ENCODE measurements around the gene HSPA12A. TPM values are rescaled to one million over a fixed set of nuclear protein-coding genes. Genes with fewer than 3 reads are reported as not detected.

HSPA12A gene
- total RNA-seq, 1 experiment from 2014 or later = 3.1 TPM

- ATAC-seq (no peak), DNase-seq (no peak)
- Histone ChIP-seq H3K4me2 (ENCODE audit: low read length) (no peak overlapping the region), H3K36me3 (ENCODE audit: low read depth, low read length) (no peaks in the 10 kb centered on the region), H3F3A (ENCODE audit: low read length, unreplicated experiment) (no peaks in the 10 kb centered on the region), H3K27me3 (ENCODE audit: low read length) (no peaks in the 10 kb centered on the region), H3K79me2 (ENCODE audit: low read length) (no peaks in the 10 kb centered on the region), H3K4me1 (ENCODE audit: insufficient read depth, low read length) (peaks cover 6% of the 10 kb centered on the region; the same call in 1 of the 2 replicates), H3K27ac (ENCODE audit: low read length) (no peak overlapping the region), H2AFZ (ENCODE audit: low read length) (no peak overlapping the region), H3K4me3 (ENCODE audit: low read length) (no peak overlapping the region), H3K9me3 (ENCODE audit: low read length) (no peaks in the 10 kb centered on the region), H4K20me1 (ENCODE audit: low read length) (no peaks in the 10 kb centered on the region), H3K9ac (ENCODE audit: low read length) (no peak overlapping the region), H3K9me2 (replicated peaks; ENCODE audit: low read length) (no peaks in the 10 kb centered on the region)
- no TSS peak for BruUV-seq (replicated peaks)
- TF ChIP-seq EZH2 (IDR thresholded peaks at IDR 0.05; ENCODE audit: low read length, unreplicated experiment) = no peak
- no peak for TF ChIP-seq CTCF (conservative IDR thresholded peaks at IDR 0.05; ENCODE audit: low read depth, low read length)
- no peak for TF ChIP-seq EZH2phosphoT487 (IDR thresholded peaks at IDR 0.05; ENCODE audit: borderline replicate concordance, low read length)
- intact Hi-C loops (cut with micrococcal nuclease) = no loop called here
- ChIA-PET POLR2A (ENCODE audit: unreplicated experiment) (no interaction called here), CTCF (no interaction called here)
Observed at GRCh38 chr10:116763440-116763839, 21.1 kb upstream of the HSPA12A start.

GRCh38 chr10:116761883-116762282 lies 19.5 kb upstream of the HSPA12A start:
- ChIA-PET CTCF (no interaction called here), POLR2A (ENCODE audit: unreplicated experiment) (no interaction called here)
- Histone ChIP-seq H3K9me3 (ENCODE audit: low read length) (no peaks in the 10 kb centered on the region), H3K4me2 (ENCODE audit: low read length) (no peak overlapping the region), H2AFZ (ENCODE audit: low read length) (no peak overlapping the region), H3K9me2 (replicated peaks; ENCODE audit: low read length) (no peaks in the 10 kb centered on the region), H3K9ac (ENCODE audit: low read length) (no peak overlapping the region), H3K36me3 (ENCODE audit: low read depth, low read length) (no peaks in the 10 kb centered on the region), H3K27me3 (ENCODE audit: low read length) (no peaks in the 10 kb centered on the region), H3F3A (ENCODE audit: low read length, unreplicated experiment) (no peaks in the 10 kb centered on the region), H4K20me1 (ENCODE audit: low read length) (no peaks in the 10 kb centered on the region), H3K79me2 (ENCODE audit: low read length) (no peaks in the 10 kb centered on the region), H3K27ac (ENCODE audit: low read length) (no peak overlapping the region), H3K4me3 (ENCODE audit: low read length) (no peak overlapping the region), H3K4me1 (ENCODE audit: insufficient read depth, low read length) (no peaks in the 10 kb centered on the region)
- no TSS peak for BruUV-seq (replicated peaks)
- ATAC-seq (no peak), DNase-seq (no peak)
- no peak for TF ChIP-seq EZH2phosphoT487 (IDR thresholded peaks at IDR 0.05; ENCODE audit: borderline replicate concordance, low read length)
- TF ChIP-seq EZH2 (IDR thresholded peaks at IDR 0.05; ENCODE audit: low read length, unreplicated experiment) = no peak
- TF ChIP-seq CTCF (conservative IDR thresholded peaks at IDR 0.05; ENCODE audit: low read depth, low read length) = no peak
- intact Hi-C loops (cut with micrococcal nuclease) = no loop called here

- ChIA-PET POLR2A (ENCODE audit: unreplicated experiment) (no interaction called here), CTCF (no interaction called here)
- TF ChIP-seq EZH2 (IDR thresholded peaks at IDR 0.05; ENCODE audit: low read length, unreplicated experiment) (no peak), CTCF (conservative IDR thresholded peaks at IDR 0.05; ENCODE audit: low read depth, low read length) (no peak), EZH2phosphoT487 (IDR thresholded peaks at IDR 0.05; ENCODE audit: borderline replicate concordance, low read length) (no peak)
- intact Hi-C loops (cut with micrococcal nuclease) = no loop called here
- H4K20me1 ChIP-seq (ENCODE audit: low read length) = no peaks in the 10 kb centered on the region
- no peak overlapping the region for H3K27ac ChIP-seq (ENCODE audit: low read length)
- H3K9me2 ChIP-seq (replicated peaks; ENCODE audit: low read length) = no peaks in the 10 kb centered on the region
- no peaks in the 10 kb centered on the region for H3F3A ChIP-seq (ENCODE audit: low read length, unreplicated experiment)
- no peak overlapping the region for H2AFZ ChIP-seq (ENCODE audit: low read length)
- no peaks in the 10 kb centered on the region for H3K9me3 ChIP-seq (ENCODE audit: low read length)
- H3K79me2 ChIP-seq (ENCODE audit: low read length) = no peaks in the 10 kb centered on the region
- H3K27me3 ChIP-seq (ENCODE audit: low read length) = no peaks in the 10 kb centered on the region
- H3K9ac ChIP-seq (ENCODE audit: low read length) = no peak overlapping the region
- DNase-seq (no peak), ATAC-seq (no peak)
- H3K4me1 ChIP-seq (ENCODE audit: insufficient read depth, low read length) = no peaks in the 10 kb centered on the region
- no peak overlapping the region for H3K4me3 ChIP-seq (ENCODE audit: low read length)
- H3K4me2 ChIP-seq (ENCODE audit: low read length) = no peak overlapping the region
- H3K36me3 ChIP-seq (ENCODE audit: low read depth, low read length) = no peaks in the 10 kb centered on the region
- BruUV-seq (replicated peaks) = no TSS peak
Observed at GRCh38 chr10:116760919-116761318, 18.6 kb upstream of the HSPA12A start.
